MM.1S (cell line): ENCODE measurements around the gene PALB2.

ENCODE experiments used
- EZH2phosphoT487 ChIP-seq: fragments of 300-600 bp; sonication (generic); IDR thresholded peaks from 2 replicates; pipeline ENCODE4 v1.6.1; 2018; ENCODE audit warnings: antibody characterized with exemption, low read length
- TF ChIP-seq, protein P1 (sequence below): fragments of 300-600 bp; sonication (generic); IDR thresholded peaks from 2 replicates; pipeline ENCODE4 v1.5.1; 2016; ENCODE audit warnings: antibody characterized with exemption, low read length, mixed read lengths

DNA sequence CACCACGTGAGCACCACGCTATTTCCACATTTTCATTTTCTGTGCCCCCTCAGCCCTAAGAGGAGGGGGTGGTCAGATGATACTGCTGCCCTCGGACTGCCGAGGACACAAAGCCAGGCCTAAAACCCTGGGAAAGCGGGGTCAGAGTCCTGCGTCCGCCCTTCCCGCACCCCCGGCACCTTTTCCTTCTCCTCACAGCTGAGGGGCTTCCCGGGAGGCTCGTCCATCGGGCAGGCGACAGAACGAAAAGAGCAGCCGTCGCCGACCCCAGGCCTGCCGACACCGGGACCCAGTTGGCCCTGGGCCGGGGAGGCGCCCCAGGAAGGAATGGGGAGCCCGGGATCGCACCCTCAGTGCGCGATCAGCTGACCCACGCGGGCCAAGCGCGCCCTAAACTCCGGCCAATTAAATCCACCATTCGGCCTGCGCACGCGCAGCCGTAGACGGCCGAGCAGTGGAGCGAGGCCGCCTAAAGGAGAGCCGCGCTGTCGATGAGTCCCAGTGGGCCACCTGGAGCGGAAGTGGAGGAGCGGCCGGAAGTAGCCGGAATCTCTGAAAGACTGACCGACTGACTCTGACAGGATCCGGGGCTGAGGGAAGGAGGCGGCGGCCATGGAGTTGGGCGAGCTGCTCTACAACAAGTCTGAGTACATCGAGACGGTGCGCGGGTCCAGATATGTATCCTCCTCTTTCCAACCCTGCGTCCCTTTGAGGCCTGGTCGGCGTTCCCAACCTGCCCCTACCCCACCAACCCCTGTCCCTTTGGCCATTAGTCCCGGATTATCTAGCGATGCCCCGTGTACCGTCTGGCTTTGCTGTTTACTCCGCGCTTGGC, at the start of gene PALB2, which contains the start of gene DCTN5:
- TF ChIP-seq, protein P1, sequence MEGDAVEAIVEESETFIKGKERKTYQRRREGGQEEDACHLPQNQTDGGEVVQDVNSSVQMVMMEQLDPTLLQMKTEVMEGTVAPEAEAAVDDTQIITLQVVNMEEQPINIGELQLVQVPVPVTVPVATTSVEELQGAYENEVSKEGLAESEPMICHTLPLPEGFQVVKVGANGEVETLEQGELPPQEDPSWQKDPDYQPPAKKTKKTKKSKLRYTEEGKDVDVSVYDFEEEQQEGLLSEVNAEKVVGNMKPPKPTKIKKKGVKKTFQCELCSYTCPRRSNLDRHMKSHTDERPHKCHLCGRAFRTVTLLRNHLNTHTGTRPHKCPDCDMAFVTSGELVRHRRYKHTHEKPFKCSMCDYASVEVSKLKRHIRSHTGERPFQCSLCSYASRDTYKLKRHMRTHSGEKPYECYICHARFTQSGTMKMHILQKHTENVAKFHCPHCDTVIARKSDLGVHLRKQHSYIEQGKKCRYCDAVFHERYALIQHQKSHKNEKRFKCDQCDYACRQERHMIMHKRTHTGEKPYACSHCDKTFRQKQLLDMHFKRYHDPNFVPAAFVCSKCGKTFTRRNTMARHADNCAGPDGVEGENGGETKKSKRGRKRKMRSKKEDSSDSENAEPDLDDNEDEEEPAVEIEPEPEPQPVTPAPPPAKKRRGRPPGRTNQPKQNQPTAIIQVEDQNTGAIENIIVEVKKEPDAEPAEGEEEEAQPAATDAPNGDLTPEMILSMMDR: no peak
- no peak for TF ChIP-seq EZH2phosphoT487
